Type B pancreatic cell (in vitro differentiated cells): ENCODE results near the gene TSEN2. TPM values are rescaled to one million over a fixed set of nuclear protein-coding genes. Genes with fewer than 3 reads are reported as not detected.
"Not testable (repeated sequence)": the region's sequence is repeated elsewhere in the genome, so short reads cannot be mapped to it uniquely, and the experiment has no call there.

Source experiments
- DNase-seq: peaks from one replicate; pipeline ENCODE4 v3.0.0; 2021; ENCODE audit warnings: mixed read lengths; ENCODE audit not compliant: unreplicated experiment; ENCODE audit errors: extremely low spot score
- H3K27ac Mint-ChIP-seq: 2 replicates; pipeline ENCODE4 v1.8.0; 2021; ENCODE audit warnings: mild to moderate bottlenecking, mixed read lengths
- H3K27me3 Mint-ChIP-seq: 2 replicates; pipeline ENCODE4 v1.8.0; 2021; ENCODE audit warnings: mixed read lengths
- H3K36me3 Mint-ChIP-seq: 2 replicates; pipeline ENCODE4 v1.8.0; 2021; ENCODE audit warnings: mixed read lengths
- H3K4me1 Mint-ChIP-seq: one replicate; pipeline ENCODE4 v1.8.0; 2021; ENCODE audit warnings: mixed read lengths; ENCODE audit not compliant: unreplicated experiment
- H3K4me3 Mint-ChIP-seq: 2 replicates; pipeline ENCODE4 v1.8.0; 2021; ENCODE audit warnings: mild to moderate bottlenecking, mixed read lengths
- H3K9me3 Mint-ChIP-seq: 2 replicates; pipeline ENCODE4 v1.8.0; 2021; ENCODE audit warnings: mixed read lengths
- CTCF ChIP-seq: fragments of 200-600 bp; sonication (generic); conservative IDR thresholded peaks from 2 replicates; pipeline ENCODE4 v1.5.0; 2021; ENCODE audit warnings: antibody characterized with exemption, mild to moderate bottlenecking
- total RNA-seq: library from RNA; stranded (reverse); gene quantifications from 2 replicates; pipeline ENCODE4 v1.2.1, GENCODE V29; 2021; ENCODE audit warnings: low replicate concordance

TSEN2 gene
- total RNA-seq, 1 donor from 2014 or later, result 27.7 TPM

DNA sequence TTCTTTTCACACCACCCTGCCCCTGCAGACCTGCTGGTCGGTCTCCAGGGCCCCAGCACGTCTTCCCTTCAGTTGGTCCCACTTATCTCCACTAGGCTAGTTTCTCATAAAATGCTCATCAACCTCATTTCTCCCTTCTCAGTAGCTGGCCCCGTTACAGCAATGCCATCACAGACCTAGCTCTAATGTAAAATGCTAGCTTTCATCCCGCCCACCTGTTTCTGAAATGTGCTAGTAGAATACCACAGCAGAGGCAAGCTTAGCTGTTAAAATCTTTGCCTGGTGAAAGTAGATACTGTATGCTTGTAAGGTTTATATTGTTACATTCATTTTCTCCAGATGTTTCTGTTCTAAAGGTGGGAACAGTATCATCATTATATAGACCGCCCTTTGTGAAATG is 47.9 kb downstream of the TSEN2 start:
- Mint-ChIP-seq H3K36me3 (peaks cover 27% of the 10 kb centered on the region), H3K27ac (no peak overlapping the region), H3K27me3 (no peaks in the 10 kb centered on the region), H3K4me3 (no peak overlapping the region), H3K4me1 (peaks cover 6% of the 10 kb centered on the region), H3K9me3 (no peaks in the 10 kb centered on the region)
- TF ChIP-seq CTCF, result no peak
- no peak for DNase-seq

- no peak for DNase-seq
- Mint-ChIP-seq H3K4me1 (no peaks in the 10 kb centered on the region), H3K36me3 (peaks cover 14% of the 10 kb centered on the region), H3K9me3 (no peaks in the 10 kb centered on the region), H3K27ac (no peak overlapping the region), H3K27me3 (no peaks in the 10 kb centered on the region), H3K4me3 (no peak overlapping the region)
- TF ChIP-seq CTCF, result no peak
These were observed 52.1 kb downstream of the TSEN2 start for GRCh38 chr3:12536423-12536822.

DNA sequence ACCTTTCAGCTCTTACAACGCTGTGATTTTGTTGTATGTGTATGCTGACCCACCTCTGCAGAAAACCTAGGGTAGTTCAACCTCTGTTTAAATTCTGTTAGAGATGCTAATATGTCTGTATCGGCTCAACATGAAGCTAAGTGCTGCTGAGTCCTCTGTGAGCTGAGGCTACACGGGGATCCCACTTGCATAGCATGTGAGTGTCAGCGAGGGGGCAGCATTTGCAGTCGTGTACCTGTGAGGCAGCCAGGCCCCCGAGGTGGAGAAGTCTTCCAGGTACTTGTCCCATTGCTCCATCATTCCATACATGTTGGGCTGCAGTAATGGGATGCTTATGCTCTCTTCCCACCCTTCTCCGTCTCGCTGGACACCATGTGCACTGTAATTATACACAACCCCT is 57.3 kb downstream of the TSEN2 start:
- Mint-ChIP-seq H3K27ac (no peak overlapping the region), H3K9me3 (no peaks in the 10 kb centered on the region), H3K27me3 (no peaks in the 10 kb centered on the region), H3K4me3 (no peak overlapping the region), H3K36me3 (peaks cover 3% of the 10 kb centered on the region), H3K4me1 (peaks cover 11% of the 10 kb centered on the region)
- peak; percentile 28 for TF ChIP-seq CTCF
- no peak for DNase-seq

DNA sequence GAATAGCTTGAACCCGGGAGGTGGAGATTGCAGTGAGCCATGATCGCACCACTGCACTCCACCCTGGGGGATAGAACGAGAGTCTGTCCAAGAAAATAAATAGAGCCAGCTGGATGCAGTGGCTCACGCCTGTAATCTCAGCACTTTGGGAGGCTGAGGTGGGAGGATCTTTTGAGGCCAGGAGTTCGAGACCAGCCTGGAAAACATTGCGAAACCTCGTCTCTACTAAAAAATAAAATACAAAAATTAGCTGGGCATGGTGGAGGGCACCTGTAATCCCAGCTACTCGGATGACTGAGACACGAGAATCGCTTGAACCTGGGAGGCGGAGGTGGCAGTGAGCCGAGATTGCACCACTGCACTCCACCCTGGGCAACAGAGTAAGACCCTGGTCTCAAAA is 59.2 kb downstream of the TSEN2 start:
- H3K36me3 Mint-ChIP-seq, DNase-seq, H3K4me3 Mint-ChIP-seq, H3K27ac Mint-ChIP-seq, H3K27me3 Mint-ChIP-seq, H3K9me3 Mint-ChIP-seq: not testable (repeated sequence)
- peaks cover 11% of the 10 kb centered on the region for H3K4me1 Mint-ChIP-seq

DNA sequence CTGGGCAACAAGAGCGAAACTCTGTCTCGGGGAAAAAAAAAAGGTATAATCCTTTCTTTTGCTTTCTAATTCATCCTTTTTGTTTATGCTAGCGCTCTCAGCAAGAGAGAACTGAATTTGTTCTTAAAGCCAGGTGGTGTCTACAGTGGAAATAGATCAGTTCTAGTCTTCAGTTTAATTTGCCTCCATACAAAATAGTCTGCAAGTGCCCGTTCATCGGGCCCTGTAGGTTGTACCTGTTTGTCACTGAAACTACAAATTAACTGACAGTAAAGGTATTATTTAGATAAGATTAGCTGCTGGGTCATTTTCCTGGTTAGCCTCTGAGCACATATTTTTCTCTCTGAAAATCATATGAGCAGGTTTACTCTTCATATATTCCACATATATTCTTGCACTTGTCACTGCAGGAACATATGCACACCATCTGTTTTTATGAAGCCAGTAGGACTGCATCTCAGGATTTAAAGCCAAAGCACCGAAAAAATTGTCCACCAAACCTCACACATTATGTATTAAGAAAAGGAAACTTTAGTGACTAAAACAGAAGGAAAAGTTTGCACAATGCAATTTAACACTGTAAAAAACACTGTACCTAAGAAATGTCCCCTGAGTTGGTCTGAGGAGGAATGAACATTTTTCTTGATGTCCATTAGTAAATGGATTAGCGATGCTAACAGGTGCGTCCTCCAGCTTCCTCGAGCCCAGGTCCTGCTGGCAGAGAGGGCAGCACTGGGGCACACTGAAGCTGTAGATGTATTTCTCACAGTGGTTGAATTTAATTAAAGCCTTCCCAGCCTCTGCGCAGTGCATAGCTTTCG is 60.6 kb downstream of the TSEN2 start:
- TF ChIP-seq CTCF, result no peak
- H3K36me3 Mint-ChIP-seq, result no peaks in the 10 kb centered on the region
- DNase-seq, result no peak
- peak overlapping the region; percentile 85 for H3K27ac Mint-ChIP-seq
- H3K27me3 Mint-ChIP-seq, result peaks cover under 1% of the 10 kb centered on the region
- H3K4me1 Mint-ChIP-seq, result peaks cover 11% of the 10 kb centered on the region
- H3K9me3 Mint-ChIP-seq, result no peaks in the 10 kb centered on the region
- H3K4me3 Mint-ChIP-seq, result peak overlapping the region; percentile 85

DNA sequence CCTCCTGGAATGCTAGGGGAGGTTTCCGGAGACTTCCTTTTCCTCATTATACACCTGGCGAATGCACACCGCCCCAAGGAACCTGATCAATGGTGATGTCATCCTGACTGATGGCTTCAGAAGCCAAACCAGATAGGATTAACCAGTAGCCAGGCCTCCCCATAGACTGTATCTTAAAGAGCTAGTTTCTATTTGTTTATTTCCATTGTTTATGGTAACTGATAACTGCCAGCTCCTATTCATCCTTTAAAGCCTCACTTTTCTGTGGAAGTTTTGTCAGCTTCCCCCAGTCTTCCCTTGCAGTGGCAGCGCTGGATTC is 61.2 kb downstream of the TSEN2 start, which contains the start of gene MKRN2OS:
TSS of gene MKRN2OS (minus strand) at position 27 of the 319 bp plus-strand sequence. CDS start 35 bp downstream, outside the sequence.
- H3K27ac Mint-ChIP-seq, result peak within 1 kb of the TSS; percentile 85
- peaks cover 11% of the 10 kb centered on the region for H3K4me1 Mint-ChIP-seq
- peak within 1 kb of the TSS; percentile 85 for H3K4me3 Mint-ChIP-seq
- no peaks in the 10 kb centered on the region for H3K9me3 Mint-ChIP-seq
- no peak for TF ChIP-seq CTCF
- peaks cover 4% of the 10 kb centered on the region for H3K27me3 Mint-ChIP-seq
- H3K36me3 Mint-ChIP-seq, result no peaks in the 10 kb centered on the region
- no peak for DNase-seq
